Breast epithelium (tissue), 3 donors: ENCODE results near the gene OR1F1.

Experiments
- CTCF ChIP-seq, 3 donors: fragments of 450-650 bp; IDR thresholded peaks; one replicate each; pipeline ENCODE4 v1.5.1; 2016 to 2017; ENCODE audit warnings: antibody characterized with exemption in 3 of 3, mild to moderate bottlenecking in 3 of 3, moderate library complexity in 3 of 3
- POLR2A ChIP-seq: fragments of 450-650 bp; IDR thresholded peaks from one replicate; pipeline ENCODE4 v1.6.1; 2016; ENCODE audit warnings: antibody characterized with exemption, mild to moderate bottlenecking, moderate library complexity
- POLR2AphosphoS5 ChIP-seq, 3 donors: sonication (generic); formaldehyde crosslinking; IDR thresholded peaks; one replicate each; pipeline ENCODE4 v1.6.1; 2017; ENCODE audit warnings: antibody characterized with exemption in 3 of 3

- no peak for TF ChIP-seq CTCF (IDR thresholded peaks at IDR 0.05)
- TF ChIP-seq POLR2A = no peak
- TF ChIP-seq POLR2AphosphoS5 (IDR thresholded peaks at IDR 0.05) = no peak
Observed at GRCh38 chr16:3187798-3188674, at the start of gene OR1F1.
